Liver (tissue), 3 donors: Measurements from ENCODE around the gene HOPX.

ENCODE experiments used
- HNF4G ChIP-seq: IDR thresholded peaks from 2 replicates; pipeline ENCODE4 v1.6.1; 2016; ENCODE audit warnings: antibody characterized with exemption
- RAD21 ChIP-seq, 2 donors: IDR thresholded peaks; 2 replicates each; pipeline ENCODE4 v1.6.1; 2016; ENCODE audit warnings: antibody characterized with exemption in 2 of 2, mild to moderate bottlenecking in 2 of 2
- RXRA ChIP-seq, 2 donors: IDR thresholded peaks; 2 replicates each; pipeline ENCODE4 v1.6.1; 2017 to 2018; ENCODE audit warnings: antibody characterized with exemption in 2 of 2, mild to moderate bottlenecking in 1 of 2
- TAF1 ChIP-seq: conservative IDR thresholded peaks from 2 replicates; pipeline ENCODE4 v1.6.1; 2016; ENCODE audit warnings: antibody characterized with exemption, mild to moderate bottlenecking
- YY1 ChIP-seq: IDR thresholded peaks from 2 replicates; pipeline ENCODE4 v1.6.1; 2016; ENCODE audit warnings: antibody characterized with exemption, mild to moderate bottlenecking
- TF ChIP-seq, protein P1 (sequence below): IDR thresholded peaks from 2 replicates; pipeline ENCODE4 v1.6.1; 2016; ENCODE audit warnings: antibody characterized with exemption, mild to moderate bottlenecking
- TF ChIP-seq, protein P2 (sequence below): fragments of 150-350 bp; IDR thresholded peaks from 2 replicates; pipeline ENCODE4 v1.5.1; 2017; ENCODE audit warnings: improper control_type of control experiment, low read depth, low read length; ENCODE audit not compliant: missing input control
- TF ChIP-seq, protein P3 (sequence below): IDR thresholded peaks from 2 replicates; pipeline ENCODE4 v1.6.1; 2016; ENCODE audit warnings: antibody characterized with exemption
- TF ChIP-seq, protein P4 (sequence below): IDR thresholded peaks from 2 replicates; pipeline ENCODE4 v1.6.1; 2016; ENCODE audit warnings: antibody characterized with exemption
- donor health status: healthy.
- donor health status: healthy.

GRCh38 chr4:56668267-56668666 lies 12.8 kb downstream of the HOPX start:
- TF ChIP-seq, protein P1, sequence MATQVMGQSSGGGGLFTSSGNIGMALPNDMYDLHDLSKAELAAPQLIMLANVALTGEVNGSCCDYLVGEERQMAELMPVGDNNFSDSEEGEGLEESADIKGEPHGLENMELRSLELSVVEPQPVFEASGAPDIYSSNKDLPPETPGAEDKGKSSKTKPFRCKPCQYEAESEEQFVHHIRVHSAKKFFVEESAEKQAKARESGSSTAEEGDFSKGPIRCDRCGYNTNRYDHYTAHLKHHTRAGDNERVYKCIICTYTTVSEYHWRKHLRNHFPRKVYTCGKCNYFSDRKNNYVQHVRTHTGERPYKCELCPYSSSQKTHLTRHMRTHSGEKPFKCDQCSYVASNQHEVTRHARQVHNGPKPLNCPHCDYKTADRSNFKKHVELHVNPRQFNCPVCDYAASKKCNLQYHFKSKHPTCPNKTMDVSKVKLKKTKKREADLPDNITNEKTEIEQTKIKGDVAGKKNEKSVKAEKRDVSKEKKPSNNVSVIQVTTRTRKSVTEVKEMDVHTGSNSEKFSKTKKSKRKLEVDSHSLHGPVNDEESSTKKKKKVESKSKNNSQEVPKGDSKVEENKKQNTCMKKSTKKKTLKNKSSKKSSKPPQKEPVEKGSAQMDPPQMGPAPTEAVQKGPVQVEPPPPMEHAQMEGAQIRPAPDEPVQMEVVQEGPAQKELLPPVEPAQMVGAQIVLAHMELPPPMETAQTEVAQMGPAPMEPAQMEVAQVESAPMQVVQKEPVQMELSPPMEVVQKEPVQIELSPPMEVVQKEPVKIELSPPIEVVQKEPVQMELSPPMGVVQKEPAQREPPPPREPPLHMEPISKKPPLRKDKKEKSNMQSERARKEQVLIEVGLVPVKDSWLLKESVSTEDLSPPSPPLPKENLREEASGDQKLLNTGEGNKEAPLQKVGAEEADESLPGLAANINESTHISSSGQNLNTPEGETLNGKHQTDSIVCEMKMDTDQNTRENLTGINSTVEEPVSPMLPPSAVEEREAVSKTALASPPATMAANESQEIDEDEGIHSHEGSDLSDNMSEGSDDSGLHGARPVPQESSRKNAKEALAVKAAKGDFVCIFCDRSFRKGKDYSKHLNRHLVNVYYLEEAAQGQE, result no peak
- TF ChIP-seq, protein P2, sequence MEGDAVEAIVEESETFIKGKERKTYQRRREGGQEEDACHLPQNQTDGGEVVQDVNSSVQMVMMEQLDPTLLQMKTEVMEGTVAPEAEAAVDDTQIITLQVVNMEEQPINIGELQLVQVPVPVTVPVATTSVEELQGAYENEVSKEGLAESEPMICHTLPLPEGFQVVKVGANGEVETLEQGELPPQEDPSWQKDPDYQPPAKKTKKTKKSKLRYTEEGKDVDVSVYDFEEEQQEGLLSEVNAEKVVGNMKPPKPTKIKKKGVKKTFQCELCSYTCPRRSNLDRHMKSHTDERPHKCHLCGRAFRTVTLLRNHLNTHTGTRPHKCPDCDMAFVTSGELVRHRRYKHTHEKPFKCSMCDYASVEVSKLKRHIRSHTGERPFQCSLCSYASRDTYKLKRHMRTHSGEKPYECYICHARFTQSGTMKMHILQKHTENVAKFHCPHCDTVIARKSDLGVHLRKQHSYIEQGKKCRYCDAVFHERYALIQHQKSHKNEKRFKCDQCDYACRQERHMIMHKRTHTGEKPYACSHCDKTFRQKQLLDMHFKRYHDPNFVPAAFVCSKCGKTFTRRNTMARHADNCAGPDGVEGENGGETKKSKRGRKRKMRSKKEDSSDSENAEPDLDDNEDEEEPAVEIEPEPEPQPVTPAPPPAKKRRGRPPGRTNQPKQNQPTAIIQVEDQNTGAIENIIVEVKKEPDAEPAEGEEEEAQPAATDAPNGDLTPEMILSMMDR, result peak; percentile 12
- TF ChIP-seq, protein P3, sequence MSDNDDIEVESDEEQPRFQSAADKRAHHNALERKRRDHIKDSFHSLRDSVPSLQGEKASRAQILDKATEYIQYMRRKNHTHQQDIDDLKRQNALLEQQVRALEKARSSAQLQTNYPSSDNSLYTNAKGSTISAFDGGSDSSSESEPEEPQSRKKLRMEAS, result no peak
- no peak for TF ChIP-seq HNF4G
- TF ChIP-seq, protein P4, sequence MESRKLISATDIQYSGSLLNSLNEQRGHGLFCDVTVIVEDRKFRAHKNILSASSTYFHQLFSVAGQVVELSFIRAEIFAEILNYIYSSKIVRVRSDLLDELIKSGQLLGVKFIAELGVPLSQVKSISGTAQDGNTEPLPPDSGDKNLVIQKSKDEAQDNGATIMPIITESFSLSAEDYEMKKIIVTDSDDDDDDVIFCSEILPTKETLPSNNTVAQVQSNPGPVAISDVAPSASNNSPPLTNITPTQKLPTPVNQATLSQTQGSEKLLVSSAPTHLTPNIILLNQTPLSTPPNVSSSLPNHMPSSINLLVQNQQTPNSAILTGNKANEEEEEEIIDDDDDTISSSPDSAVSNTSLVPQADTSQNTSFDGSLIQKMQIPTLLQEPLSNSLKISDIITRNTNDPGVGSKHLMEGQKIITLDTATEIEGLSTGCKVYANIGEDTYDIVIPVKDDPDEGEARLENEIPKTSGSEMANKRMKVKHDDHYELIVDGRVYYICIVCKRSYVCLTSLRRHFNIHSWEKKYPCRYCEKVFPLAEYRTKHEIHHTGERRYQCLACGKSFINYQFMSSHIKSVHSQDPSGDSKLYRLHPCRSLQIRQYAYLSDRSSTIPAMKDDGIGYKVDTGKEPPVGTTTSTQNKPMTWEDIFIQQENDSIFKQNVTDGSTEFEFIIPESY, result no peak
- peak in 1 of 2 donors; percentile 49 for TF ChIP-seq RAD21 (IDR thresholded peaks at IDR 0.05)
- no peak for TF ChIP-seq RXRA (IDR thresholded peaks at IDR 0.05)
- TF ChIP-seq YY1, result no peak
- no peak for TF ChIP-seq TAF1
